OCI-LY1 (cell line): Measurements from ENCODE around the gene UFSP2.

Source experiments
- CTCF ChIP-seq: fragments of 200-600 bp; sonication (generic), shearing (Covaris generic); IDR thresholded peaks from 2 replicates; pipeline ENCODE4 v1.5.1; 2017; ENCODE audit warnings: mild to moderate bottlenecking, antibody characterized with exemption, low read length, moderate library complexity, mixed read lengths
- EZH2 ChIP-seq: fragments of 200-600 bp; sonication (generic), shearing (Covaris generic); IDR thresholded peaks from 2 replicates; pipeline ENCODE4 v1.8.0; 2017; ENCODE audit warnings: borderline replicate concordance, mixed run types, mild to moderate bottlenecking, antibody characterized with exemption, low read length, moderate library complexity, mixed read lengths

GRCh38 chr4:185445209-185445608 lies 19.4 kb upstream of the UFSP2 start:
- TF ChIP-seq CTCF (no peak), EZH2 (no peak)
